SIG-M5 (cell line): ENCODE data around the gene ERGIC1.
"Not testable (repeated sequence)": the region's sequence is repeated elsewhere in the genome, so short reads cannot be mapped to it uniquely, and the experiment has no call there.

Experiments
- DNase-seq: peaks from one replicate; lab custom pipeline; 2025; lab: John Stamatoyannopoulos, UW

ERGIC1 gene

DNA sequence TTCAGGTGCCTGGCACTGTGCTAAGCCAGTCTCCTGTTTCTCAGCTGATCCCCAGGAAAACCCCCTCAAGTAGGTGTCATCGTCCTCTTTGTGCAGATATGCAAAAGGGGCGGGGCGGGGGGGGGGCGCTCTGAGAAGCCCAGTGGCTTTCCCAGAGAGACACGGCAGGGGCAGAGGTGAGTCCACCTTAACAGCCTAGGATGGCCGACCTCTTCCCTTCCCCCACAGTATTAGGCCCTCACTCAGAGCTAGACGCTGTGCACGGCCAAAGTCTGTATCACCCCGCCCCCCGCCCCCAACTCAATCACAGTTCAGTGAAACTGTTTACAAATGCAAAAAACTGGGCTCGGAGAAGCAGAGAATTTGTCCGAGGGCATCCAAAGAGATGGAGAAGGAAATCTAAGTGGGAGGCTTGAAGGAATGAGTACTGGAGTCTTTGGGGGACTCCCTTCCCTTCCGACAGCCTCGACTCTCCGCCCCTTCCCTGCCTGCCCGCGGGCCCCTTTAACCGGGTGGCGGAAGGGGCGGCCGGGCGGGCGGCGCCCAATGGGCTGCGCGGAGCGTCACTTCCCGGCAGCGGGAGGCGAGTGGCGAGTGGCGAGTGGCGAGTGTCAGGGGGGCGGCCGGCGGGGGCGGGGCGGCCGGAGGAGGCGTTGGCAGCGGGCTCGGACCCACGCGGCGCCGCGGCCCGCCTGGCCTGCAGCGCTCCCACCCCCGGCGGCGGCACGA, at the start of gene ERGIC1:
TSS of gene ERGIC1 (plus strand) at position 566 of the 729 bp plus-strand sequence. CDS start at position 729, 163 bp downstream.
- DNase-seq = no peak

GRCh38 chr5:172785429-172786088, 48.5 kb upstream of the ERGIC1 start:
- DNase-seq = no peak

DNA sequence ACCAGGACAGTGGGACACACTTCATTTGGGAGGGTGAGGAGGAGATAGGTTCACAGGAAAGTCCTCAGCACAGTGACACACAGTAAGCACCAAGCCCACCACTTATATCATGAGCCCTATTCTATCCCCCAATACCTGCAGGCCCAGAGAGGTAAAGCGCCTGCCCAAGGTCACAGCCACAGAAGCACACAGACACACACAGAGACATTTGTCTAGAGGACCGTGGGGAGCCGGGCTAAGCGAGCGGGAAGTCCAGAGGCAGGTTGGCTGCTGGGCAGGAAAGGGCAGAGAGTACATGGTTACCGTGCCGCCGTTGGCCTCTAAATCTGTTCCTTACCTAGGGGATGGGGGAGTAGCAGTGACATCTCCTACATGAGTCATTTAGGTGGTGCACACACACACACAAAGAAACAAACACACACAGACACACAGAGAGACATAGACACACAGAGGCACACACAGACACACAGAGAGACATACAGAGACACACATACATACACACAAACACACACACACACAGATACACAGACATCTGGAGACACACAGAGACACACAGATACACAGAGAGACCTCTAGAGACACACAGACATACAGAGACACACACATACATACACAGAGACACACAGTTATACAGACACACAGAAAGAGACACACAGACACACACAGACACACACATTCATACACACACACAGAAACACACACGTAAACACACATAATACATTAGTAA, 47.2 kb upstream of the ERGIC1 start:
- no peak for DNase-seq

GRCh38 chr5:172787538-172787937, 46.5 kb upstream of the ERGIC1 start:
- DNase-seq = not testable (repeated sequence)

DNA sequence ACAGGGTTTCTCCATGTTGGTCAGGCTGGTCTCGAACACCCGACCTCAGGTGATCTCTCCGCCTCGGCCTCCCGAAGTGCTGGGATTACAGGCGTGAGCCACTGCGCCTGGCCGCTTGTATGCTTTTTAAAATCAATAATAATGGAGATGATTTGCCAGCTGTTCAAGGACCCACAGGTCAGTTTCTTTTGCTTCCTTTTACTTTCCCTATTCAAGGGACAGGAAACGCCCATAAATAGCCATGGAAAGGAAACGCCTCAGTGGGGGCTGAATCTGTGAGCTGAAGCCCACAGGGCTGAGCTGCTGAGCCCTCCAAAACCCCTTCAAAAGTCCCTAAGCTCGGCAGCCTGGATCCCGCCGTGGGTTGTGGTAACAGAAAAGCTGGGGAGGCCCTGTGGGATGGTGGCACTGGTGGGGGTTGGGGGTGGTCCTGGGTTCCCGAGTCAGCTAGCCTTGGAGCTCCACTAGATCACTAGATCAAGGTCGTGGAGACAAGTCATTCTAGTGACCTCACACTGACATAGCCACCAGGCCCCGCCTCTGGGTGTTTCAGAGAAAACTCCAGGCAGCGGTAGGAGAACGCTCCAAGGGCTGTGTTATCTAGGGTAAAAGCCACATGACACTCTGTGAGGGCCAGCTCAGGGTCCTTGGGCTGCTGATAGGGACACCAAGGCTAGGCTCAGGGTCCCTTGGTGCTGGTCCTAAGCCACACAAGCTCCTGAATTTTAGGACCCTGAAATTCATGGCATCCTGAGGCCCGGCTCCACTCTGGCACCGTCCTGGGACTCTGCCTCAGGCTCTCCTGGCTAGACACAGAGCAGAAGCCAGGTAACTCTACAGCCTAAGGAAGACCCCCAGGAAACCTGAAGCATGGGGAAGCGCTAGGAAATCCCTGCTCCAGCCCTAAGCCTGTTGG, 45.0 kb upstream of the ERGIC1 start:
- DNase-seq = no peak

DNA sequence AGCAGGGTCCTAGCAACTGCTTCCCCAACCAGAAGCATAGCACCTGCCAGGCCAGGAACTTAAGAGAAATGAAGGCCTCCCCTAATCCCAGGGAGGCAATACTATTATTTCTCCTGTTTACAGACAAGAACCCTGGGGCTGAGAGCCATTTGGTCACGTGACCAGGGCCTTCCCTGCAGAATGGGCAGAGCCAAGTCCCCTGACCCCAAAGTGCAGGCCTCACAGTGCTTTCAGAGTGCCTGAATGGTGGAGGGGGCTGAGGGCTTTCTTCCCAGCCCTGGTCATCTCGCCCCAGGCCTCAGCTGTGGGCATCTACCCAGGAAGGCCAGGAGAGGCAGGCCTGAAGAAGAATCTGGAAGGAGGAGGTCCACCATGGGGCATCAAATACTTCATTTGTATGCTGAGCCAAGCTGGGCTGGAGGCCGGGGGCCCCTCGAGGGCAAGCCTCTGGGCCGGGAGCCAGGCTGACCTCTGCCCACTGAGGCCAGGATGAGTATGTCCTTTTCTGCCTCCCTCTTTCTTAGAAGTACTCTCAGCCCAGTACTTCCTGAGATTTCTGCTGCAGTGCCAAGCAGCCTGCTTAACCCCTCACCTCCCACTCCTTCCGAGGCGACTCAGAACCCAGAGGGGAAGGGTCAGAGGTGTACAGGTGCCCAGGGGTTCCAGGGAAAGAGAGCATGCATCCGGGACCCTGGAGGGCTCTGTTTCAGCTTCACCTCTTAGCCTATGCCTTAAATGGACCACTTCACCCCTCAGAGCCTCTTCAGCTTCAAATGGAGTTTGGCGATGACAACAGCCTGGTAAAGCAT, 44.2 kb upstream of the ERGIC1 start:
- no peak for DNase-seq

DNA sequence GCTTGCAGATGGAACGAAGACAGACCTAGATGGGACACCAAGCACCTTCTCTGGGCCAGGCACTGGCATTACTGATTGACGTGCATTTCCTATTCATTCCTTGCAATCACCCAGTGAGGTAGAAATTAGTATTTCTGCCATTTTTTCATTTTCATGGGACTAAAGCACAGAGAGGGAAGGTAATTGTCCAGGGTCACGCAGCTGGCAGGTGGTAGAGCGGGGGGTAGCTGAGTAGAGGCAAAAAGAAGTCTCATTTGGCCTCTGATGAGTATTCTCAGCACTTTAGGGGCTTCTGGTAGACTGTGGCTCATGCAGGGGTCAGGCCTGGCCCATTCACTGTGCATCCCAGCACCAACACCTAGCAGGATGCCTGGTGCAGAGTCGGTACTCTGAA, 43.6 kb upstream of the ERGIC1 start:
- DNase-seq = no peak

GRCh38 chr5:172791286-172791685, 42.8 kb upstream of the ERGIC1 start:
- DNase-seq = no peak

DNA sequence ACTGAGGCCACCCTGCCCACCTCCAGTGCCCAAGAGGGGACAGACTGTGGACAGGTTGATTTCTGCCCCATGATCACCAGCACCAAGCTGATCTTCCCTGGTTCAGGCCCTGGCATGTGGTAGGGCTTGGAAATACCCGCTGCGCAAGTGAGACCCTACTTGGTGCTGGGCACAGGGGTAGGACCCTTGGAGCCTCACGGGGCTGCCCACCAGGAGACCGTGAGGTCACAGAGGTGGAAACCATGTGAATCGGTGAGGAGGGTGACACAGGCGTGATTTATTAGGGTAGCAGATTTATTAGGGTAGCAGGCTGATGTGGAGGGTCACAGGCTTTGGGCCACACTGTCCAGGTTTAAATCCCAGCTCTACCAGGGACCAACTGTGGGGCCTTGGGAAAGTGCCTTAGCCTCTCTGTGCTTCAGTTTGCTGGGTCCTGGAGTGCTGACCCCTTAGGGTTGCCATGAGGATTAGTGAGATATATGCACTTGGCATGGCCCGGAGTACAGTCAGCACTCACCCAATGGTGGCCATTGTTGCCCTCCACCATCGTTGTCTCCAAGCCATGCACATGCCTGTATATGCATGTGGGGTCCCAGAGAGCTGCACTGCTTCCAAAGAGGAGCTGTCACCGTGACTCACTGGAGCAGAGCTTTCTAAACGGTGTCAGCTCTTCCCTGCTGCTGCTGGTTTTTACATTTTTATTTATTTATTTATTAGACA, 42.2 kb upstream of the ERGIC1 start:
- DNase-seq = no peak

DNA sequence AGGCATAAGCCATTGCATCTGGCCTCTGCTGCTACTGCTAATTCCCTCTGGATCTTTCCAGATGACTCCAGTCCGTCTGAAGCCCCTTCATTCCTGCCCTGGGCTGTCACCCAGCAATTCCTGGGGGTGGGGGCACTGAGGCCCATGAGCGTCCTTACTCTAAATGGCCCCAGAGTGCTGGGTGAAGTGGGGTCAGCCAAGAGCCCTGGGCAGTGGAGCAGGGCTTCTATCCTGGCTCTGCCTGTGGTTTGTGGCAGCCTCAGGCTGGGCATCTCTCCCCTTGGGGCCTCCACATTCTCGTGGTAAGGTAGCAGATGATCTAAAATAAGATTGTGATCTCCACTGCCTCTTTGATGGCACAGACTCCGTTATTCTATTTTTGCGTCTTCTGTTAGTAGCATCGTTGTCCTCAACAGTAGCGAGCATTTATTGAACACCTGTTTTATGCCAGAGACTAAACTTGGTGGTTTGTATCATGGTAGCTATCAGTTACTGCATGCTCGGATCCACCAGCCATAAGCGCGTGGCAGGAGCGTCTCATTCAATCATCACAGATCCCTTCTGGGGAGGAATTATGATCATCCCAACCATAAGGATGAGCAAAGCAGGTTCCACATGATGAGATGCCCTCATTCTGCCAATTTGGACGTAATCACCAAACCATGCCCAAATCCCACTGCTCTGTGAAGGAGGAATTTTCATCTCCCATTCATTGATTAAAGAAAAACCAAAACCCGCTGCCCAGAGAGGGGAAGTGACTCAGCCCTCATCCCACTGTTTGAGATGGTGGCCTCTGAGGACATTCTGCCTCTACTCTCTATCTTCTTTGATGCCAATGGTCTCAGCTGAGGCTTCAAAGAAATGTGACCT, 41.1 kb upstream of the ERGIC1 start:
- no peak for DNase-seq

DNA sequence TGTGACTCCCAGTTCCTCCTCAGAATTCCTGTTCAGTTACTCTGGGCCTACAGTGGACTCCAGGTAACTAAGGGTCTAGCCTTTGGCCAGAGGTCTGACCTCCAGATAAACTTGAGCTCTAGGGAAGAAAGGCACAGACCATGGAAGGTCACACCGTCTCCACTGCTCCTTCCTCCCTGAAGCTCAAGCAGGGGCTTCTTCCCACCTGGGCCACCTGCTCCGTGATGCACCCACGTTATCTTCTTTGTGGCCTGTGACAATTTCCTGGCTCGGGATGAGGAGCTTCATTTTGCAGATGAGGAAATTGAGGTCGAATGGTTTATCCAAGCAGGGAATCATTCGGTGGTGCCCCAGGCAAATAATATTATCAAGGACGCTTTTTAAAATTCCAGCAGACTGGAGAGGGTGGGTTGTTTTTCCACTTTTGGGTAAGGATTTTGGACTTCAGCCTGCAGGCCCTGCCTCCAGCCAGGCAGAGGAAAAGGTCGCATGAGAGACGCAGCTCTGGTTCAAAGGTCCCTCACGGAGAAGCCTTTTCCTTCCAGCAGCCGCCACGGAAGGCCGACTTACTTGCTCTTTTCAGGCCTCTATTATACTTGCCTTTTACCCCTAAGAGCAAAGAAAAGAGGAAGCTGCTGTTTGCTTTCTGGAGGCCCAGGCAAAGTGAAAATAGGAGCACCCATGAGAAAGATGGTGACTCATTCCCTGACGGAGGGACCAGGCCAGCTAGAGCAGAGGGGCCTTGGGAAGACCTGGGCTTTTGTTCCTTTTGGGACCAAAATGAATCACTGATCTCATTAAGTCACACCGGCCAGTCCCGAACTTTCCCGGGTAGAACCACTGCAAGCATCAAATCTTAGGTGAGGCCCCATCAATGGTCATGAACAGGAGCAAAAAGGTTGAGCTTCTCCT, 40.2 kb upstream of the ERGIC1 start:
- DNase-seq = peak; percentile 34

DNA sequence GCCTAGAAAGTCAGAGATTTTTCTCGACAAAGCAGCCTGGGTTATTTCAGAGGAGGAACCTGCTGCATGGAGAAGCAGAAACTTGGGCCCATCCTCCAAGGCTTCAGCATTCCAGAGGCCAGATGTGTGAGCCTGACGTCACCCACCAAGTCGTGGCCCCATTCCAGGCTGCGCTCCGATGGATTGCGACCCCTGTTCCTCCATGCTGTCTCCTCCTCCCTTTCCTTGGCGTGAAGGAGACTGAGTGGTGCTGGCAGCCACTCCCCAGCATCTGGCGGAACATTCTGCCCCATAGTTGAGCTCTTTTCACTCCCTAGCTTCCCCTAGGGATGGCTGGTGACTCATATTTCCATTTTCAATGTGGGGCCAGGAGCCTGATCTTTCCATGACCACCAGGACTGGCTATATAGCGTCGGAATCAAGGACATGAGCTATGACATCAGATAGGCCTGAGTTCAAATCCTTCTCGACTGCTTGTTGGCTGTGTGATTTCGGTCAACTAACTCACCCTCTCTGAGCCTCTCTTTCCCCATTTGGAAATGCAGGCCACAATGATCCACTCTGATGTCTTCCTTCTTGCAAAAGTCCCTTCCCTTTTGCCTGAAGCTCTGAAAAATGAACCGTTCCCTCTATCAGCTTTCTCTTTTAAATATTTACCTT, 38.6 kb upstream of the ERGIC1 start:
- no peak for DNase-seq

DNA sequence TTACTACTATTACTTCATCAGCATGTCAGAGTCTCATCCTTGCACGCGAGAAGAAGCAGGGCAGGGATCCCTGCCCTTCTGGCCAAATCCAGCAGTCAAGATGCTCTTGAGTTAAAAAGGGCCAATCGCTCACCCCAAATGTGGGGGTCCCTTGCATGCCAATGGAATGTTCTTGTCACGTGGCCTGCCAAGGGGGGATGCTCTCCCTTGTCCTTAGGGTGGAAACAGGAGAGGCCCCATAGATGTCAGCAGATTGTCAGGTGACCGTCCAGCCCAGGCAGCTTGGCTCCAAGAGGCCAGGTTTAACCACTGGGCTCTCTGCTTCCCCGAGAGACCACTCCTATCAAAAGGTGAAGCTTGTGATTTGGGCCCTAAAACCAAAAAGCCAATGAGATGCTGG, 37.7 kb upstream of the ERGIC1 start:
- DNase-seq = no peak

GRCh38 chr5:172797771-172798191, 36.3 kb upstream of the ERGIC1 start:
- no peak for DNase-seq

- DNase-seq = peak; percentile 64
These were observed 35.4 kb upstream of the ERGIC1 start for GRCh38 chr5:172798422-172799215.

DNA sequence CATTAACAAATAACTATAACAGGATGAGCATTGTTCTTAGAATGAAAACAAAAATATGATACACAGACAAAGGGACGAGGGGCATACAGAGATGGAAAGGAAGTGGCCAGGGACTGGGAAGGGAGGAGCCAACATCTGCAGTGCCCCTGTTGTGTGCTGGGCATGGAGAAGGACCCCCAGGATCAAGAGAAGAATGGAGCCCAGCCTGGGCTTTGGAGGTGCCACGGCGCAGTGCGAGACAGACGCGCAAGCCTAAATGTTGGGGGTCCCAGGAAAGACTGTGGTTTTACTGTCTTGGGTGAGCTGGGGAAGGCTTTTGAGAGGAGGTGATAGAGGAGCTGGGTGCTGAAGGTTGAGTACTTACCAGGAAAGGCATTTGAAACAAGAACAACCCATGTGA, 34.6 kb upstream of the ERGIC1 start:
- DNase-seq = no peak

- peak; percentile 82 for DNase-seq
These were observed 33.9 kb upstream of the ERGIC1 start for GRCh38 chr5:172800088-172800551.
